IPS-15b (cell line): ENCODE results near the gene CCDC116.

Experiments used
- H3K27me3 ChIP-seq: one replicate; pipeline ENCODE4 v1.6.1; 2013; ENCODE audit warnings: low read length; ENCODE audit not compliant: control insufficient read depth, insufficient read depth
- H3K36me3 ChIP-seq: one replicate; pipeline ENCODE4 v1.6.1; 2013; ENCODE audit warnings: low read length; ENCODE audit not compliant: control insufficient read depth, insufficient read depth
- H3K4me1 ChIP-seq: one replicate; pipeline ENCODE4 v1.6.1; 2013; ENCODE audit warnings: mild to moderate bottlenecking, low read length; ENCODE audit not compliant: control insufficient read depth, insufficient read depth
- H3K4me3 ChIP-seq: one replicate; pipeline ENCODE4 v1.5.1; 2013; ENCODE audit warnings: low read depth, low read length
- H3K9ac ChIP-seq: one replicate; pipeline ENCODE4 v1.6.1; 2013; ENCODE audit warnings: low read depth, mild to moderate bottlenecking, low read length
- H3K9me3 ChIP-seq: one replicate; pipeline ENCODE4 v1.6.1; 2013; ENCODE audit warnings: mild to moderate bottlenecking, low read length; ENCODE audit not compliant: control insufficient read depth, insufficient read depth

CCDC116 gene, protein sequence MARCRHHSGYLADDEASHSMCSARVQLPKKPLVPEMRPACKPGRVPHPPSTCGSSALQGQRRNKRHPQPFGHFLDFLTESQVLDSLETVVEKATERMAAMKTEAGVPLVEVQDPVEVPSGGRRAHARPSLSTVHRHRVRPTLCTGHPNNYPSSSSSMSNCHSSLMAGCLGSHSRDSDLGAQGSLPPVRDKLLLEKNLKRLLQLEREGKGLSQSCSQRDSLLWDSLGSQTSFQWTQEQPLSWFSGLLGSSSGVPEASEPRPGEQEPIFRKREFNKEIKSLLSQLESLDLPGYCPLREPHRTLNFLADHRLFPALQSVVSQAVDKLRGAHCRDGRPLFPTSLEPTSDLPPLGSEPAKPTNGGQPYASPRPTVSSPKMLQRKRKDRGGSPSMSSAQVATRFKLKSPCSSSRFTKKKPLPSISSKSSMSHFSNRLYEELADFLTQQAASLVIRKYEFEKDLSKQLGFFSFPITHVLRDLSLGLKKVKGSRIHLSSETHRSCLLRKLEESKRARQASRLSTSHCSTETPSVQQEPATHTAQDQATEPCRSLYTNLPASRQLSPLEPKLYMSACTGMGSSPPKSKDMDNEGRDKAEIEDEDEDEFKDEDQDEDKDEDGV

GRCh38 chr22:21632237-21632895 is at the start of gene CCDC116:
Gene CCDC116 (plus strand): TSS chr22:21632760. CDS start chr22:21633182, 422 bp downstream.
- Histone ChIP-seq H3K4me3 (no peak within 1 kb of the TSS), H3K36me3 (peaks cover 12% of the 10 kb centered on the region), H3K4me1 (no peaks in the 10 kb centered on the region)

GRCh38 chr22:21582801-21583740 is 49.5 kb upstream of the CCDC116 start:
- H3K9ac ChIP-seq = no peak overlapping the region

More at GRCh38 chr22:21632237-21632895, at the start of gene CCDC116:
- peaks cover 6% of the 10 kb centered on the region for H3K27me3 ChIP-seq
- no peak within 1 kb of the TSS for H3K9ac ChIP-seq
- H3K9me3 ChIP-seq = no peaks in the 10 kb centered on the region

DNA sequence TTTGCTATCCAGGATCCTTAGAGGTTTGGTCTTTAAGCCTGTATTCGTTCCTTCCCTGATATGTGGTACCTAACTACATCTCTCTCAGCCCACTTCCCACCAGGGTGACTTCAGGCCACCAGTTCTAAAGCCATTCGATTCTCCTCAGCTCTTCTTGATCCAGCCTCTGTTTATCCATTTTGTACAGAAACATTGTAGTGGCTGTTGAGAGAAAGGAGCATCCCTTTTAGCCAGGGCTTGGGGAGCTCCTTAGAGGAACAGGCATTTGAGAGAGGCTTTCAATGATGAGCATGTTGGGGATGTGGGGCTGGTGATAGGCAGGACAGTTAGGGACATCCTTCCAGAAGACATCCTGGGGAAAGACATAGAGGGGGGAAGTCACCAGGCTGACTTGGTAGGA is 47.2 kb upstream of the CCDC116 start:
- Histone ChIP-seq H3K4me1 (peaks cover 8% of the 10 kb centered on the region), H3K4me3 (no peak overlapping the region), H3K27me3 (no peaks in the 10 kb centered on the region), H3K9me3 (no peaks in the 10 kb centered on the region), H3K36me3 (peaks cover 2% of the 10 kb centered on the region), H3K9ac (no peak overlapping the region)

More at GRCh38 chr22:21582801-21583740, 49.5 kb upstream of the CCDC116 start:
- Histone ChIP-seq H3K4me3 (no peak overlapping the region), H3K36me3 (peaks cover 7% of the 10 kb centered on the region), H3K27me3 (no peaks in the 10 kb centered on the region), H3K4me1 (peaks cover 3% of the 10 kb centered on the region), H3K9me3 (no peaks in the 10 kb centered on the region)

DNA sequence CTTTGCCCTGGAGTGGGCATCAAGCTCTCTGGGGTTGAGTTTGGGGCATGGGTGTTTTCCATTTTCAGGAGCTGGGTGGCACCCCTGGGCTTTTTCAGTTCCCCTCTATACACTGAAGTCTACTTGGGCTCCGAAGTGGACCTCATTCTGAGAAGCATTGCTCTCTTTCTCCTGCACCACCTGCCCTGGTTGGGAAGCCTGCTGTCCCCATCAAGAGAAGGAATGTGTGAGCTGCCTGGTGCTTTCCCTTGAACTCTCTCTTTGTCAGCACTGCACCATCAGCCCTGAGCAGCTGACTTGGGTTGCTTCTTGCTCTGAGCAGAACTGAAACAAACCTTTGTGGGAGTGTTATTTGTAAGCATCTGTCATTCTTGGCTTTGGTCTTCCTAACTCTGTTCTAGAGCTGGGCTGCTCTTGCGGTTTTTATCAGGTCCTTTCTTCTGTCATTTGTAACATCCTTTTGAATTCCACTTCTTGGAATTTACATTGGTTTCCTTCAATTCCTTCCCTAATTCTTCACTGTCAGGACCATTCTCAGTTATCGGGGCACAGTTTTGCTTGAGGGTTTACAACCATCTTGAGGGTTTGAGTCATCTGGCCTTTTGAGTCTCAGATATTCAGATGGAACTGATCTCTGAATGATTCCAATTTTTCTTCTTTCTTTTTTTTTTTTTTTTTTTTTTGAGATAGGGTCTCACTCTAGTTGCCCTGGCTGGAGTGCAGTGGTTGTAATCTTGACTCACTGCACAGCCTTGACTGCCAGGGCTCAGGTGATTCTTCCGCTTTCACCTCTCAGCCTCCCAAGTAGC is 44.6 kb upstream of the CCDC116 start:
- no peak overlapping the region for H3K4me3 ChIP-seq

DNA sequence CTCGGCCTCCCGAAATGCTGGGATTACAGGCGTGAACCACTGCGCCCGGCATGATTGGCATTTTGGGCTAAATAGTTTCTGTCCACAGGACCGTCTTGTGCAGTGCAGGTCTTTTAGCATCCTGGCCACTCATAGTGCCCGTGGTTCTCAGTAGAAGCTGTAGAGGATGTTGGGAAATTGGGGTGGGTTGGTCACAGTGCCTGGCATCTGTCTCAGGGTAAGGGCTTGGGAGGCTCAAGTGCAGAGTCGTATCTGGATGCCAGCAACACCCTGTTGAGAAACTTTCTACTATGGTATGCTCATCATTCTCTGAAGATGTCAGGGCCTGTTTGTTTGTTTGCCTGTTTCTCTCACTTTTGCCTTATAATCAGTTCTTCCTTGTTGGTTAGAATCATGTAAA is 43.2 kb upstream of the CCDC116 start:
- Histone ChIP-seq H3K4me1 (peaks cover 8% of the 10 kb centered on the region), H3K4me3 (no peak overlapping the region), H3K9me3 (no peaks in the 10 kb centered on the region), H3K9ac (no peak overlapping the region), H3K36me3 (peaks cover 16% of the 10 kb centered on the region), H3K27me3 (no peaks in the 10 kb centered on the region)

More for the DNA sequence above, 44.6 kb upstream of the CCDC116 start:
- no peak overlapping the region for H3K9ac ChIP-seq
- H3K4me1 ChIP-seq = peaks cover 8% of the 10 kb centered on the region
- H3K36me3 ChIP-seq = peaks cover 2% of the 10 kb centered on the region
- no peaks in the 10 kb centered on the region for H3K27me3 ChIP-seq
- no peaks in the 10 kb centered on the region for H3K9me3 ChIP-seq

GRCh38 chr22:21590809-21591641 is 41.5 kb upstream of the CCDC116 start:
- H3K4me1 ChIP-seq = peaks cover 8% of the 10 kb centered on the region
- H3K27me3 ChIP-seq = no peaks in the 10 kb centered on the region
- no peaks in the 10 kb centered on the region for H3K9me3 ChIP-seq
- H3K36me3 ChIP-seq = peaks cover 29% of the 10 kb centered on the region
- H3K4me3 ChIP-seq = no peak overlapping the region
- no peak overlapping the region for H3K9ac ChIP-seq

DNA sequence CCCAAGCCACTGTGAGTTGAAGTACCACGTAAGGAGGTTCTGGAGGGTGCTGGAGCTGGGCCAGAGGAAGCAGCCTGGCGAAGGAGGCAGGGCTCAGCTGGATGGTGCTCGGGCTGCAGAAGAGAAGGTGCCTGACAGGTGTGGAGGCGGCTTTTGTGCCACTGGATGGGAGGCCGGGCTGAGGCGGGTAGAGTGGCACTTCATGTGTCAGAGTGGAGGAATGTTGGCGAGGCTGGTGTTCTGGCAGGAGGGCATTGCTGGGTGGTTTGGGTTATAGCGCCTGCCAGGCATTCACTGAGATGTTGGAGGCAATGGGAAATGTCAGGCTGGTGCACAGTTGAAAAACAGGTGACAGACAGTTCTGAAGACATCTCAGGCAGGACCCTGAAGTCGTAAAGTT is 40.9 kb upstream of the CCDC116 start:
- Histone ChIP-seq H3K4me1 (peaks cover 8% of the 10 kb centered on the region), H3K9me3 (no peaks in the 10 kb centered on the region), H3K4me3 (no peak overlapping the region), H3K36me3 (peaks cover 29% of the 10 kb centered on the region), H3K9ac (no peak overlapping the region), H3K27me3 (no peaks in the 10 kb centered on the region)

DNA sequence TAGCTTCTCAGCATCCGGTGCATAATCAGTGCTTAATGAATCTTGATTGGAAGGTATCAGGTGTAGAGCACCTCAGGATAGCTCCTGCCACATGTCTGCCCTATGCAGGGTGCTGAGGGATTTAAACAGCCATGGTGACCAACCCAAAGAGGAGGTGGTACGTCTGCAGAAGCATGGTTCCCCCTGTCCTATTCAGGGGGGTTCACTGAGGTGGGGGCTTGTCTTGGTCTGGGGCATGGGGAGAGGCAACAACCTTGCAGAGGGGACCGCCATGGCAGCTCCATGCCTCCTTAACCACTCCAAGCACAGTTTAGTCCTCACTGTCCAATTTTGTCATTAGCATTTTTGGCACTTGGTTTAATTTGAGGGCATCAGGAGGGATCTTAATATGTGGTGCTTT is 40.1 kb upstream of the CCDC116 start:
- Histone ChIP-seq H3K9me3 (no peaks in the 10 kb centered on the region), H3K36me3 (peaks cover 29% of the 10 kb centered on the region), H3K9ac (no peak overlapping the region), H3K4me3 (no peak overlapping the region), H3K27me3 (no peaks in the 10 kb centered on the region), H3K4me1 (peaks cover 8% of the 10 kb centered on the region)

- Histone ChIP-seq H3K9ac (no peak overlapping the region), H3K27me3 (no peaks in the 10 kb centered on the region), H3K36me3 (peaks cover 27% of the 10 kb centered on the region), H3K9me3 (no peaks in the 10 kb centered on the region), H3K4me3 (no peak overlapping the region), H3K4me1 (peaks cover 6% of the 10 kb centered on the region)
These were observed 38.9 kb upstream of the CCDC116 start for GRCh38 chr22:21593406-21594232.
